Neuronal stem cell (in vitro differentiated cells): ENCODE results near the gene CACNA1C.

Source experiments
- DNase-seq: peaks from one replicate; pipeline ENCODE4 v3.0.0-alpha.2; 2013; ENCODE audit warnings: low spot score
- H2AFZ ChIP-seq: one replicate; pipeline ENCODE4 v1.6.1; 2013; ENCODE audit warnings: mild to moderate bottlenecking, low read length, inconsistent platforms
- H2AK5ac ChIP-seq: 2 replicates; pipeline ENCODE4 v1.6.1; 2013; ENCODE audit warnings: low read depth, mild to moderate bottlenecking, inconsistent platforms, low read length, moderate library complexity, mixed read lengths
- H2BK120ac ChIP-seq: 2 replicates; pipeline ENCODE4 v1.6.1; 2013; ENCODE audit warnings: low read depth, mild to moderate bottlenecking, inconsistent platforms, low read length, moderate library complexity, mixed read lengths
- H2BK12ac ChIP-seq: one replicate; pipeline ENCODE4 v1.6.1; 2013; ENCODE audit warnings: low read length, inconsistent platforms
- H2BK15ac ChIP-seq: 2 replicates; pipeline ENCODE4 v1.6.1; 2013; ENCODE audit warnings: mild to moderate bottlenecking, low read length, inconsistent platforms, mixed read lengths
- H2BK5ac ChIP-seq: one replicate; pipeline ENCODE4 v1.6.1; 2013; ENCODE audit warnings: inconsistent platforms, mild to moderate bottlenecking, low read length, moderate library complexity
- H3K14ac ChIP-seq: one replicate; pipeline ENCODE4 v1.6.1; 2013; ENCODE audit warnings: low read length, inconsistent platforms
- H3K18ac ChIP-seq: 2 replicates; pipeline ENCODE4 v1.6.1; 2013; ENCODE audit warnings: low read length, inconsistent platforms
- H3K23ac ChIP-seq: 2 replicates; pipeline ENCODE4 v1.6.1; 2013; ENCODE audit warnings: low read depth, mild to moderate bottlenecking, mixed read lengths, low read length, inconsistent platforms; ENCODE audit not compliant: poor library complexity
- H3K27ac ChIP-seq: replicated peaks from 3 replicates; pipeline ENCODE4 v1.5.1; 2013; ENCODE audit warnings: low read length, inconsistent platforms
- H3K27me3 ChIP-seq, 3 experiments: 2 replicates each; pipeline ENCODE4 v1.6.1; 2013; ENCODE audit warnings: low read length in 3 of 3, mild to moderate bottlenecking in 2 of 3, inconsistent platforms in 1 of 3, low read depth in 1 of 3, mixed read lengths in 1 of 3, moderate library complexity in 1 of 3; ENCODE audit not compliant: control insufficient read depth in 3 of 3, insufficient read depth in 3 of 3
- H3K36me3 ChIP-seq, 2 donors: replicated peaks in 1 of 2; 2 replicates each; pipeline ENCODE4 v1.6.1; 2013; ENCODE audit warnings: low read length in 2 of 2; ENCODE audit not compliant: control insufficient read depth in 2 of 2, insufficient read depth in 2 of 2
- H3K4ac ChIP-seq: 2 replicates; pipeline ENCODE4 v1.6.1; 2013; ENCODE audit warnings: inconsistent platforms, mild to moderate bottlenecking, low read length, moderate library complexity
- H3K4me1 ChIP-seq, 2 donors: 1 replicate in 1 of 2; 2 replicates in 1 of 2; pipeline ENCODE4 v1.6.1; 2013; ENCODE audit warnings: low read length in 2 of 2, low read depth in 1 of 2; ENCODE audit not compliant: control insufficient read depth in 2 of 2, insufficient read depth in 1 of 2
- H3K4me2 ChIP-seq: one replicate; pipeline ENCODE4 v1.6.1; 2013; ENCODE audit warnings: mild to moderate bottlenecking, low read length, inconsistent platforms; ENCODE audit not compliant: insufficient read depth, poor library complexity, severe bottlenecking
- H3K4me3 ChIP-seq, 2 donors: 2 replicates each; pipeline ENCODE4 v1.5.1; 2013; ENCODE audit warnings: low read length in 2 of 2, mild to moderate bottlenecking in 2 of 2, inconsistent platforms in 1 of 2, moderate library complexity in 1 of 2
- H3K79me1 ChIP-seq: one replicate; pipeline ENCODE4 v1.6.1; 2013; ENCODE audit warnings: low read depth, mild to moderate bottlenecking, inconsistent platforms, low read length, moderate library complexity
- H3K9ac ChIP-seq: one replicate; pipeline ENCODE4 v1.6.1; 2013; ENCODE audit warnings: mild to moderate bottlenecking, low read depth, low read length, inconsistent platforms; ENCODE audit not compliant: poor library complexity
- H3K9me3 ChIP-seq, 2 donors: replicated peaks in 1 of 2; 2 replicates each; pipeline versions ENCODE3 to v1.6.1; 2013; ENCODE audit warnings: low read length in 2 of 2, mild to moderate bottlenecking in 2 of 2, inconsistent platforms in 1 of 2, low read depth in 1 of 2, mixed read lengths in 1 of 2, moderate library complexity in 1 of 2; ENCODE audit not compliant: control insufficient read depth in 2 of 2, insufficient read depth in 1 of 2
- H4K8ac ChIP-seq: one replicate; pipeline ENCODE4 v1.6.1; 2013; ENCODE audit warnings: low read depth, mild to moderate bottlenecking, inconsistent platforms, low read length, moderate library complexity
- H4K91ac ChIP-seq: one replicate; pipeline ENCODE4 v1.6.1; 2013; ENCODE audit warnings: low read length, low read depth, mild to moderate bottlenecking, inconsistent platforms; ENCODE audit not compliant: poor library complexity
- WGBS, 2 donors: extraction: QIAGEN DNeasy Blood & Tissue Kit; methylation state at CpG; one replicate each; pipeline ENCODE4 v1.1.7; 2013; ENCODE audit warnings: missing lambda C conversion rate in 2 of 2, mixed read lengths in 1 of 2; ENCODE audit not compliant: insufficient read length in 2 of 2, insufficient replicate concordance in 1 of 2; ENCODE audit errors: extremely low coverage in 2 of 2; 5-methylcytosine and 5-hydroxymethylcytosine counted together

CACNA1C gene

GRCh38 chr12:2227360-2227759 is 174.6 kb downstream of the CACNA1C start:
- DNase-seq: no peak
- Histone ChIP-seq H2BK12ac (no peak overlapping the region), H3K4me3 (no peak overlapping the region), H4K91ac (no peak overlapping the region), H2AK5ac (no peak overlapping the region), H2BK120ac (no peak overlapping the region), H3K23ac (no peak overlapping the region), H3K36me3 (no peaks in the 10 kb centered on the region), H4K8ac (no peak overlapping the region), H3K4me1 (no peaks in the 10 kb centered on the region), H3K14ac (no peak overlapping the region), H2AFZ (no peak overlapping the region), H3K4me2 (no peak overlapping the region), H3K18ac (no peak overlapping the region), H2BK15ac (no peak overlapping the region), H3K27ac (no peak overlapping the region), H3K27me3 (no peaks in the 10 kb centered on the region), H3K9me3 (no peaks in the 10 kb centered on the region), H3K79me1 (no peaks in the 10 kb centered on the region), H3K9ac (no peak overlapping the region), H3K4ac (no peak overlapping the region), H2BK5ac (no peak overlapping the region)
- WGBS, 2 donors: no CpG with 5 or more reads among the region's 1 CpG

GRCh38 chr12:2228535-2228934 is 175.7 kb downstream of the CACNA1C start:
- H3K79me1 ChIP-seq: no peaks in the 10 kb centered on the region
- H2AK5ac ChIP-seq: no peak overlapping the region
- H3K4me2 ChIP-seq: no peak overlapping the region
- no peak overlapping the region for H3K4me3 ChIP-seq
- no peak overlapping the region for H3K18ac ChIP-seq
- no peak overlapping the region for H3K23ac ChIP-seq
- no peak overlapping the region for H4K8ac ChIP-seq
- H3K4me1 ChIP-seq: no peaks in the 10 kb centered on the region
- no peak overlapping the region for H3K4ac ChIP-seq
- no peak overlapping the region for H2AFZ ChIP-seq
- H3K9ac ChIP-seq: no peak overlapping the region
- H3K27me3 ChIP-seq: no peaks in the 10 kb centered on the region
- H2BK12ac ChIP-seq: no peak overlapping the region
- H3K9me3 ChIP-seq: no peaks in the 10 kb centered on the region
- no peak overlapping the region for H4K91ac ChIP-seq
- H3K27ac ChIP-seq: no peak overlapping the region
- H3K14ac ChIP-seq: no peak overlapping the region
- no peak overlapping the region for H2BK120ac ChIP-seq
- no peaks in the 10 kb centered on the region for H3K36me3 ChIP-seq
- H2BK5ac ChIP-seq: no peak overlapping the region
- no peak overlapping the region for H2BK15ac ChIP-seq
- DNase-seq: no peak

- Histone ChIP-seq H3K9me3 (peaks cover 0 to 2% of the 10 kb centered on the region in 2 donors), H4K91ac (no peak overlapping the region), H3K4ac (no peak overlapping the region), H3K14ac (peak overlapping the region; percentile 5), H3K4me1 (no peaks in the 10 kb centered on the region), H2BK12ac (peak overlapping the region; percentile 80), H3K27ac (no peak overlapping the region), H3K79me1 (no peaks in the 10 kb centered on the region), H3K4me3 (peak overlapping the region in 1 of 2 donors; percentile 3), H3K23ac (peak overlapping the region; percentile 77), H3K9ac (no peak overlapping the region), H2BK15ac (no peak overlapping the region), H3K18ac (peak overlapping the region; percentile 77), H2BK120ac (peak overlapping the region; percentile 4), H2AK5ac (peak overlapping the region; percentile 81), H2AFZ (no peak overlapping the region), H4K8ac (no peak overlapping the region), H2BK5ac (peak overlapping the region; percentile 56), H3K4me2 (no peak overlapping the region), H3K27me3 (no peaks in the 10 kb centered on the region), H3K36me3 (no peaks in the 10 kb centered on the region)
- no peak for DNase-seq
- no CpG with 5 or more reads among the region's 61 CpGs for WGBS, 2 donors
These were observed 177.1 kb downstream of the CACNA1C start for GRCh38 chr12:2229661-2230539.

- Histone ChIP-seq H3K9ac (no peak overlapping the region), H3K27ac (no peak overlapping the region), H2BK5ac (no peak overlapping the region), H3K23ac (no peak overlapping the region), H3K36me3 (no peaks in the 10 kb centered on the region), H2BK15ac (no peak overlapping the region), H3K14ac (no peak overlapping the region), H2AK5ac (no peak overlapping the region), H4K91ac (no peak overlapping the region), H3K4me2 (no peak overlapping the region), H2BK12ac (no peak overlapping the region), H3K27me3 (no peaks in the 10 kb centered on the region), H2AFZ (no peak overlapping the region), H3K4ac (no peak overlapping the region), H4K8ac (no peak overlapping the region), H3K79me1 (no peaks in the 10 kb centered on the region), H3K18ac (no peak overlapping the region), H3K4me1 (no peaks in the 10 kb centered on the region), H2BK120ac (no peak overlapping the region), H3K4me3 (no peak overlapping the region), H3K9me3 (peaks cover 0 to 2% of the 10 kb centered on the region in 2 donors)
- no CpG with 5 or more reads among the region's 7 CpGs for WGBS, 2 donors
- DNase-seq: no peak
These were observed 178.3 kb downstream of the CACNA1C start for GRCh38 chr12:2231011-2231595.
